NCI-H128 (cell line): ENCODE data around the gene HOXB5.

Experiments
- DNase-seq: peaks from one replicate; lab custom pipeline; 2025; ENCODE audit not compliant: unreplicated experiment; lab: John Stamatoyannopoulos, UW

The HOXB5 gene

GRCh38 chr17:48605409-48605919 is 11.9 kb upstream of the HOXB5 start:
- DNase-seq: no peak

DNA sequence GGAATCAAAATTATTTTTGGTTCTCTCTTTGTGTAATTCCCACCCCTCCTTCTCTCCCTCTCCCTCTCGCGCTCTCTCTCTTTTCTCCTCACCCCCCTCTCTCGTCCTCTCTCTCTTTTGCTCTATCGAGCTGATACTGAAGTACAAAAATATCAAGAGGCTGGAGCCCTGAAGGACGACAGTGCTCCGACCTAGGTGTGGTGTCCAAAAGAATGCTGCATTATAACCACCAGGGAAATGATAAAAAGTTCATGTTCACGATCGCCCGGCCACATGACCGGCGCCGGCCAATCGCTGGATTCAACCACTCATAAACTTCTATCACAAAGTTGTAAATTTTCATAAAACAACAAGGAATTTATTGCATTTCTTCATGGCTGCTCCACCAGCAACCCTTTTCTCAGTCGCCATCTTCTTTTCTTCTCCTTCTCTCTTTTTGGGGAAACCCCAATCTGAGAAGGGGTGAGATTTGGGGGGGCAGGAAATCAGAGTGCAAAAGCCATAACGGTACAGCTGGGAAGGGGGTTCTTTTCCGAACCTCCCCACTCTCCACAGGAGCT is 11.3 kb upstream of the HOXB5 start, which contains the start of gene HOXB6:
HOXB6 (minus strand) TSS at position 217 of the 560 bp plus-strand sequence. CDS start 6,836 bp downstream, outside the sequence.
- no peak for DNase-seq

DNA sequence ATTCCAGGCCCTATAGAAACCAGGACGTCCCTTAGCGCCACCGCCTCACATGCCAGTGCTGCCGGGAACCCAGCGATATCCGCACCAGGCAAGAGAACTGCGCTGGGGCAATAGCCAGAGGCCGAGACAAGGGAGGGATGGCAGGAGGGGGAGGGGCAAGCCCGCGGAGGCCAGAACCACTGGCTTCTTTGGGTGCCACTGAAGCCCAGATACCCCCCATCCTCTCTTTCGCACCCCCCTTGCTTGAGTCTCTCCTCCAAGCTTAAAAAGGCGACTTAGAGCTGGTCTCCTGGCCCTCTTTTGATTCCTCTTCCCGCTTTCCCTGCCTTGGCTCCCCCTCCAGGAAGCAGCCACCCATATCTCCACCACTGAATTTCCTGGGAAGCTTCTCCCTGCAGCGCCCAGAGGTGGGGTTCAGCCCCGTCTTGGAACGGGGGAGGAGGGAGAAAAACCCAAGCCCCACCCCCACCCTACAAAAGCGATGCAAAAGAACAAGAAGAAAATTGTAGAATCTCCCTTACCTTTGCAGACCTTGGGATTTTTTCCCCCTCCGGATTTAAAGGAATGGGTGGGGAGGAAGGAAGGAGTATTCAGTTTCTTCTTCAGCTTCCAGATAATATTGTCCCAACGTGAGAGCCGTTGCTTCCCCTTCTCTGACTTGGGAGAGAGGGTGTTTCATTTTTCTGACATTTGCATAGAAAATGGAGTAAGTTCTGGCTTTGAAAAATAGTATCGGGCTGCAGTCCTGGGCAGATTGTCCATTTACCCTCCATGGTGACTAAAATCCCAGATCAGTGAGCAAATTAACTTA is 10.6 kb upstream of the HOXB5 start:
- DNase-seq: no peak

DNA sequence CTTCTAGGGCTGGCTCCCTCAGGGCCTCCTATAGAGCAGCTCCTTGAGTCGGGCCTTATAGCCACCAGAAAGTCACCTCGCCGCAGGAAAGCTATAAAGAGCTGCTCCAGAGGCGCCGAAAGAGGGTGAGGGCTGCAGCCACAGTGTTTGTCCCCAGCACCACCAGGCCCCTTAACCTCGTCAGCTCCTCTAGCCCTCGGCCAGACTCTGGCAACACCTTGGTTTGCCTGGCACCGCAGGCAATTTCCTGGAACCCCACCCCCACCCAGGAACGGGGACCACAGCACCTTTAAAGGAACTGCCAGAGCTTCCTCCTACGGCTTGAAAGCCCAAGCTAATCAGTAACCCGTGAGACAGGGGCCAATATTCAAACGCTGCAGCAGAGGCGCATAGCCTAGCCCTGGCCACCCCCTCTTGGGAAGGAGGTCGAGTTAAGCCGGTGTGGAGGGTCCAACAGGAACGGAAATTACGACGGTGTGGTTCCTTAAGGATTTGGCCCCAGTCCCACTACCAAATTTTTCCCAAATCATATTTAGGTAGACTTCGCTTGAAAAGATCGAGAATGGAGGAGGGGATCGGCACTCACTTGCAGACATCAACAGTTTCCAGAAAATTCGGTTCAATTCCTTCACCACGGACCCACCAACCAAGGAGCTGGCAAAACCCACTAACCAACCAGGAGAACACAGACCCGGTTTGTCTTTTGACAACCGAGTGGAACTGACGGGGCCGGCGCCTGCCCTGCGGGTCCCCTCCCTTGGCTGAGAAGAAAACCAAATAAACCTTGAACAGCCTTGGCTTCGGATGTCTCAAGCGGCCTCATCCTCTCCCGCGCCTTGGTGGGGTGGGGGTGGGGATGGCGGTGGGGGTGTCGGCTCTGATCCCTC is 8.2 kb upstream of the HOXB5 start:
- DNase-seq: no peak

- no peak for DNase-seq
Observed at GRCh38 chr17:48601207-48601538, 7.6 kb upstream of the HOXB5 start.

- DNase-seq: no peak
Observed at GRCh38 chr17:48600244-48601098, 6.9 kb upstream of the HOXB5 start.

DNA sequence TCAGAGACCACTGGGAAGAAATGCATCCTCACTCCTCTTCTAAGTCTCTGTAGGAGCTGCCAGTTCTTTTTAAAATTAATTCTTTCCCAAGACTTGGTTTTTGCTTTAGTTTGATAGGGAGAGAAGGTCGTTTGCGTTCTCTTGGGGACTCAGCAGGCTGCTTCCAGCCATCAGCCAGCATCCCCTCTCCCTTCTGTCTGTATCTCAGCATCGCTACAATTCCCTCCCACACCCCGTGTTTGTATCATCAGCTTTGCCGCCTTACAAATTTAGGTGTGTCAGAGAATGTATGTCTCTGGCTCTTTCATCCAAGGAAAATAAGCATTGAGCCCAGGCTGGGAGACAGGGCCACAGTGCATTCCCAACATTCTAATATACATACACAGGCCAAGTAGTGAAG is 5.8 kb upstream of the HOXB5 start:
- DNase-seq: no peak

DNA sequence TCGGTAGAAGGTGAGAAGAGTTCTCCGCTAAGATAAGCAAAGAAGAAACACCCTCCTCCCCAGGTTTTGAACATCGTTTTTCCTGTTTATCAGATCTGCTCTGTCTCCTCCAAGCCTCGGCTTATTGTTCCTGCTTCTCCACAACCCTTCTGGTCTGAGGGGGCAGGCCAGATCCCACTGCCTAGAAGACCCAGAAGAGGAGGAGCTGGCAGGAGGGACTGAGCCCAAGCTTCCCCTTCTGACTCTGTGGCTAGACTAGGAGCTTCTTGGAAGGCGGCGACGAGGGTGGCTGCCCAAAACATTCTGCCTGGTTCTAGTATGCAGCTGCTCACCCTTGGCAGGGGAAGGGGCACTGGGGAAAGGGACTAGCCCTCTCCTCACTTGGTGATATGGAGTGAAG is 5.2 kb upstream of the HOXB5 start:
- DNase-seq: no peak

DNA sequence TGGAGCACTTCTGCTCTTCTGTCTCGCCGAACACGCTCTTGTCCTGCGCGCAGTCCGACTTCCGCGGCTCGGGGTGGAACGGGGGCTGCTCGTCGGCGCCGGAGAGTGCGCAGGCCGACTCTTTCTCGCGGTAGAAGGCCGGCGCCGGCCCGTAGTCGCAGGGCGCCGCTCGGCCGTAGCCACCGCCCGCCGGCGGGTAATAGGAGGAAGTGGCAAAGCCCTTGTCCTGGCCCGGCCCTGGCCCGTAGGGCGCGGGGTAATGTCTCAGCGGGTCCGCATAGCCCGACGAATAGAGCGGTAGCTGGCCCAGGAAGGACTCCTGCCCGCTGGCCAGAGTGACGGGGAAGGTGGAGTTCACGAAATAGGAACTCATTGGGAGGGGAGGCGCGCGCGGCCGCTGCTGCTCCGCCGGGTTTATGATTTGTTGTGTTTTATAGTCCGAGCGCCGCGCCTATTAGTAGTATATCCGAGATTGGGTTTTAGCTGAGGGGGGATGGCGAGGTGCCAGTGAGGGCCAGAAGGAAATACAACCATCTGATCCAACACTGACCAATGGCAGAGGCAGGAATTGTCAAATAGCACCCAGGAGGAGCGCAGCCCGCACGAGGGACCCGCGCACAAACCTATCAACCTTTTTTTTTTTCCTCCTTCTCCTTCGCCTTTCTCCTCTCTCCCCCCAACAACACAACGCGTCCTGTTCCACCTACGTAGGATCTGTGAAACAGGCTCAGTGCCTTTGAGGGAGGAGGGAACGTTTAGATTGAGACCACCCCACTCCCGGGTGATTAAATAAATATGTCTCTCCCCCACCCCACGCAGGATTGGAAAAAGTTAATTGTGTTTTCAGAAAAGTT is 4.4 kb upstream of the HOXB5 start:
- DNase-seq: no peak

DNA sequence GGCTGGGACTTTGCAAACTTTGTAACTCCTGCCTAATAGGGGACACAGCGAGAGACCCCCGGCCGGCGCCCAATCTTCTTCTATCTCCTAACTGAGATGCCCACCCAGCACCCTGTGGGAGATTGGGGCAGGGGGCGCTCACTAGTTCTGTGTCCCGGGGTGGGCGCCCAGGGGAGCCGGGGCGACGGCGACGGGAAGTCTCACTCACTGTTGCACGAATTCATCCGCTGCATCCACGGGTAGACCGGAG is 3.9 kb upstream of the HOXB5 start:
- no peak for DNase-seq

DNA sequence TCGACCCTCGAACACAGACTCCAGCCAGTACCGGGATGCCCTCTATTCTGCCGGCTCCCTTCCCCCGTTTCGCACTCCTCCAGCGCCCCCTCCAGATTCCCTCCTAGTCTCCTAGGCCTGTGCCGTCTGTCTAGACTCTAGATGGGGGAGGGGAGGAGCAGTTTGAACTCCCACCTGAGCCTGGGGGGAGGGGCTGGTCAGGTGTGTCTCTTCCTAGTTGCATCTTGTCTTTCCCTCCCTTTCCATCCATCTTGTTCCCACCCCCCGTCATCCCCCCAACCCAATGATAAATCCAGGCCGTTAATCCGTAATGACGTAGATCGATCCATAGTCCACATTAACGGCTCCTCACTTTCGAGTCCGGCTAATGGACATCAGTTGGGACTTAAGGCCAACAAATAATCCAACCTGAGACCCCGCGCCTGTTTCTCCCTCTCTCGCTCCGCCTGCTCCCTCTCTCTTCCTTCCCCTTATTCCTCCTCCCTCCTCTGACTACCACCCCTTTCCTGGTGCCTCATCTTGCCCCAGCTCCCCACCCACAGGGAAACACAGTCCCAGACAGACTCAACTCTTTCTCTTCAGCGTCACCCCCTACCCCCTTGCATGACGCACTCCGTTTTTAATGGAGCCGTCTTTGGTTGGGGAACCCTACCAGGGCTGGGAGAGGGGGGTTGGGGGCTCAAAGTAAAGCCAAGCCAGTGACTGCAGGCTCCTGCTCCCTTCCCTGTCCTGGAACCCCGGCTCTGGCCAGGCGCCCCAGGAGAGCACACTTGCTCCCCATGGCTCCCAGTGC is 3.4 kb upstream of the HOXB5 start:
- no peak for DNase-seq

DNA sequence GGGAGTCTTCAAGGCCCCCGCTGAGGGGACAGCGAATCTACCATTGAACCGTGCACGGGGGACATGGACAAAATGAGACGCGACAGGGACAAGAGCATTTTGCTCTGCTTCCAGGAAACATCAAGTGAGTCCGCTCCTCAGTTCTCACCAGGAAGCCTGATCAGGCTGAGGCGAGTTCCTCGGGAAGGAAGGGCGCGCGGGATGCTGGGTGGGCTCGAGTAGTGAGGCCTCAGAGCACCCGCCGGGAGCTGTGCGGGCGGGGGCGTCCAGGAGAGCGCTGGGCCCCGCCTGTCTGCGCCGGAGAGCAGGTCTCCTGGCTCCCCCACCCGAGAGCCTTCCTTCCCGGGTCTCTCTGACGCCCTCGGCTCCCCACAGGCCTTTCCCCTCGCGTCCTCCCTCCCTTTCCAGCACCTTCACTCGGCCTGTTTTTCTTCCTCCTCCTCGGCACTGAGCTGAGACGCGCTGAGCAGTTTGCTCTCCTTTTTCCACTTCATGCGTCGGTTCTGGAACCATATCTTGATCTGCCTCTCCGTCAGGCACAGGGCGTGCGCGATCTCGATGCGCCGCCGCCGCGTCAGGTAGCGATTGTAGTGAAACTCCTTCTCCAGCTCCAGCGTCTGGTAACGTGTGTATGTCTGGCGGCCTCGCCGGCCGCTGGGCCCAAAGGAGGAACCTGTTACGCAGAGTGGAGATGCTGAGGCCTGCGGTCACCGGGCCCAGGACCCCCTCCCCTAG is 2.6 kb upstream of the HOXB5 start:
- DNase-seq: no peak

GRCh38 chr17:48595278-48595999 is 1.9 kb upstream of the HOXB5 start:
- no peak for DNase-seq

- DNase-seq: no peak
Observed at GRCh38 chr17:48594538-48595277, 1.1 kb upstream of the HOXB5 start.

- DNase-seq: peak; percentile 50
Observed at GRCh38 chr17:48593840-48594537, 410 bp upstream of the HOXB5 start.

- DNase-seq: no peak
Observed at GRCh38 chr17:48592577-48592976, 1.0 kb downstream of the HOXB5 start.

DNA sequence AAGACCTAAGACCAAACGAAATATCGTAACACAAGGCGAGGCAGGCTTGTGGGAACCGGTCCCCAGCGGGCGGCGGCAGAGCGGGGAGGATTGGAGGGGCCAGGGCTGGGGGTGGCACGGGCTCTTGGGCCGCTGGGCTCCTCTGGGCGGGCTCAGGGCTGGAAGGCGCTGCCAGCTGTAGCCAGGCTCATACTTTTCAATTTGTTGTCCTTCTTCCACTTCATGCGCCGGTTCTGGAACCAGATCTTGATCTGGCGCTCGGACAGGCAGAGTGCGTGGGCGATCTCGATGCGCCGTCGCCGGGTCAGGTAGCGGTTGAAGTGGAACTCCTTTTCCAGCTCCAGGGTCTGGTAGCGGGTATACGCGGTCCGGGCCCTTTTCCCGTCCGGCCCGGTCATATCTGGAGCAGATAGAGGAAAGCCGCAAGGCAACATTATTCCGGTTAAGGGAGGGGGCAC is 1.5 kb downstream of the HOXB5 start:
- DNase-seq: no peak
